Fibroblast of villous mesenchyme (primary cell): ENCODE results near the gene MRPL34. TPM values are rescaled to one million over a fixed set of nuclear protein-coding genes. Genes with fewer than 3 reads are reported as not detected.

Source experiments
- DNase-seq: peaks from one replicate; pipeline ENCODE4 v3.0.0-alpha.2; 2010; ENCODE audit warnings: low read depth
- H3K4me3 ChIP-seq: 2 replicates; pipeline ENCODE4 v1.5.1; 2011; ENCODE audit warnings: low read depth, mild to moderate bottlenecking, low read length
- total RNA-seq: library from RNA; depleted of rRNA; stranded (reverse); fragments of >200 nt; gene quantifications from 2 replicates; pipeline ENCODE4 v1.2.3, GENCODE V29; 2012
- TF ChIP-seq, protein P1 (sequence below): IDR thresholded peaks from 2 replicates; pipeline ENCODE4 v1.5.1; 2012; ENCODE audit warnings: low read depth, mild to moderate bottlenecking, low read length; ENCODE audit not compliant: insufficient read depth

The MRPL34 gene
- 29.8 and 32.2 TPM in 2 replicates for total RNA-seq

- peak within 1 kb of the TSS; percentile 75 for H3K4me3 ChIP-seq
- TF ChIP-seq, protein P1, sequence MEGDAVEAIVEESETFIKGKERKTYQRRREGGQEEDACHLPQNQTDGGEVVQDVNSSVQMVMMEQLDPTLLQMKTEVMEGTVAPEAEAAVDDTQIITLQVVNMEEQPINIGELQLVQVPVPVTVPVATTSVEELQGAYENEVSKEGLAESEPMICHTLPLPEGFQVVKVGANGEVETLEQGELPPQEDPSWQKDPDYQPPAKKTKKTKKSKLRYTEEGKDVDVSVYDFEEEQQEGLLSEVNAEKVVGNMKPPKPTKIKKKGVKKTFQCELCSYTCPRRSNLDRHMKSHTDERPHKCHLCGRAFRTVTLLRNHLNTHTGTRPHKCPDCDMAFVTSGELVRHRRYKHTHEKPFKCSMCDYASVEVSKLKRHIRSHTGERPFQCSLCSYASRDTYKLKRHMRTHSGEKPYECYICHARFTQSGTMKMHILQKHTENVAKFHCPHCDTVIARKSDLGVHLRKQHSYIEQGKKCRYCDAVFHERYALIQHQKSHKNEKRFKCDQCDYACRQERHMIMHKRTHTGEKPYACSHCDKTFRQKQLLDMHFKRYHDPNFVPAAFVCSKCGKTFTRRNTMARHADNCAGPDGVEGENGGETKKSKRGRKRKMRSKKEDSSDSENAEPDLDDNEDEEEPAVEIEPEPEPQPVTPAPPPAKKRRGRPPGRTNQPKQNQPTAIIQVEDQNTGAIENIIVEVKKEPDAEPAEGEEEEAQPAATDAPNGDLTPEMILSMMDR = peak; percentile 75
These were observed at the start of gene MRPL34 for GRCh38 chr19:17305517-17306284. Gene MRPL34, plus strand, starts transcription at chr19:17305872. Its CDS starts 21 bp downstream, at chr19:17305893.

DNA sequence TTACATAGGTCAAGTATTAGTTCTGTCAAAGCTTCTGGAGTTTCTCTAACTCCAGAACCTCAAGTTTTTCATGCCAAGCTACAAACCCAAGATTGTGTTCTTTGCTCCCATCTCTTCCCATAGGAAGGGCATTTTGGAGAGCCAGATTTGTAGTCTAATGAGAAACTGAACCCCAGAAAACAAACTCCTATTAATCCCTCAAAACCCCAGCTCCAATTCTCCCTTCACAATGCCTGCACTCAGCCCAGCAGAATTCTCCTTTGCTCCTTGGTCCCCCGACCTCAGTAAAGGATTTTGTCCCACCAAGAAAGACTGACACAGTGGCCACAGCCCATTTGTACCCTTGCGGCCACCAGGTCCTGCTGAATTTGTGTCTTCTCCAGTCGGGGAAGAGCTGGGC is 49.5 kb upstream of the MRPL34 start:
- no peak for DNase-seq
- TF ChIP-seq, protein P1 = no peak
- H3K4me3 ChIP-seq = no peak overlapping the region

More at GRCh38 chr19:17305517-17306284, at the start of gene MRPL34:
- DNase-seq = peak; percentile 99

- TF ChIP-seq, protein P1 = no peak
- no peak for DNase-seq
- H3K4me3 ChIP-seq = no peak overlapping the region
These were observed 46.4 kb upstream of the MRPL34 start for GRCh38 chr19:17259118-17259780.

DNA sequence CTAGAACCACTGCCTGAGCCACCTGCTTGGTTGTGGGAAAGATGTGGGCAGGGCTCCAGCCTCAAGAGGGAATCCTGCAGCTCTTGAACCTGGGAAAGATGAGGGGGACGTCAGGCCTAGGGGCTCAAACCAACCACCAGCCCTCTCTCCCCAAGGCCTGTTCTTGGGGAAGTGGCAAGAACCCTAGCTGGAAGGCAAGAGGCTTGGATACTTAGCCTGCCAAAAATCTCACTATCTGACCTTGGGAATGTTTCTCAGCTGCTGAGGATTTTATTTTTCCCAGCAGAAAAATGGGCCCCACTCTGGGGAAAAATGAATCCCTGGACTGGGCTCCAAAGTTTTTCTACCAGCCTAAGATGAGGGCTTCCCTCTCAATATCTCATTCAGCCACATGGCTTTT is 45.7 kb upstream of the MRPL34 start:
- DNase-seq = no peak
- TF ChIP-seq, protein P1 = no peak
- no peak overlapping the region for H3K4me3 ChIP-seq

GRCh38 chr19:17260842-17261325 is 44.8 kb upstream of the MRPL34 start:
- H3K4me3 ChIP-seq = no peak overlapping the region
- TF ChIP-seq, protein P1 = peak; percentile 87
- DNase-seq = peak; percentile 82

- DNase-seq = no peak
- H3K4me3 ChIP-seq = no peak overlapping the region
- TF ChIP-seq, protein P1 = no peak
These were observed 43.1 kb upstream of the MRPL34 start for GRCh38 chr19:17262557-17262956.
